Activated CD4-positive, alpha-beta T cell treated with anti-CD3 and anti-CD28 coated beads, Interleukin-2, amount 50 U/mL, for 1 hour (primary cell): ENCODE data around the gene DYSF.

Experiments
- DNase-seq: peaks from one replicate; pipeline ENCODE4 v3.0.0-alpha.2; 2020

The DYSF gene

GRCh38 chr2:71457123-71457915 is 4.0 kb downstream of the DYSF start:
- DNase-seq: no peak

- no peak for DNase-seq
Measured at GRCh38 chr2:71457923-71458322, 4.6 kb downstream of the DYSF start.

GRCh38 chr2:71458413-71459083 is 5.2 kb downstream of the DYSF start:
- no peak for DNase-seq

GRCh38 chr2:71459084-71459431 is 5.7 kb downstream of the DYSF start:
- no peak for DNase-seq

GRCh38 chr2:71460056-71460455 is 6.7 kb downstream of the DYSF start:
- no peak for DNase-seq

- DNase-seq: no peak
Measured at GRCh38 chr2:71460595-71461303, 7.4 kb downstream of the DYSF start.

GRCh38 chr2:71461304-71461671 is 7.9 kb downstream of the DYSF start:
- no peak for DNase-seq

- no peak for DNase-seq
Measured at GRCh38 chr2:71462056-71462605, 8.8 kb downstream of the DYSF start.

GRCh38 chr2:71462641-71463341 is 9.4 kb downstream of the DYSF start:
- no peak for DNase-seq

- no peak for DNase-seq
Measured at GRCh38 chr2:71463342-71463654, 9.9 kb downstream of the DYSF start.

- no peak for DNase-seq
Measured at GRCh38 chr2:71464389-71464788, 11.0 kb downstream of the DYSF start.

GRCh38 chr2:71465356-71465755 is 12.0 kb downstream of the DYSF start:
- DNase-seq: no peak

- no peak for DNase-seq
Measured at GRCh38 chr2:71465961-71466300, 12.6 kb downstream of the DYSF start.

- DNase-seq: no peak
Measured at GRCh38 chr2:71466301-71467179, 13.2 kb downstream of the DYSF start.

GRCh38 chr2:71467180-71467815 is 13.9 kb downstream of the DYSF start:
- no peak for DNase-seq

GRCh38 chr2:71468279-71469015 is 15.1 kb downstream of the DYSF start:
- DNase-seq: no peak

GRCh38 chr2:71469403-71470398 is 16.3 kb downstream of the DYSF start:
- DNase-seq: no peak

GRCh38 chr2:71471276-71471675 is 17.9 kb downstream of the DYSF start:
- DNase-seq: no peak

GRCh38 chr2:71472019-71472418 is 18.7 kb downstream of the DYSF start:
- DNase-seq: no peak
